Astrocyte of the hippocampus (primary cell): Measurements from ENCODE around the gene RELN.
"Not testable (repeated sequence)": the region's sequence is repeated elsewhere in the genome, so short reads cannot be mapped to it uniquely, and the experiment has no call there.

Source experiments
- DNase-seq: peaks from one replicate; pipeline ENCODE4 v3.0.0; 2011; ENCODE audit warnings: low read depth, low spot score

Gene RELN

DNA sequence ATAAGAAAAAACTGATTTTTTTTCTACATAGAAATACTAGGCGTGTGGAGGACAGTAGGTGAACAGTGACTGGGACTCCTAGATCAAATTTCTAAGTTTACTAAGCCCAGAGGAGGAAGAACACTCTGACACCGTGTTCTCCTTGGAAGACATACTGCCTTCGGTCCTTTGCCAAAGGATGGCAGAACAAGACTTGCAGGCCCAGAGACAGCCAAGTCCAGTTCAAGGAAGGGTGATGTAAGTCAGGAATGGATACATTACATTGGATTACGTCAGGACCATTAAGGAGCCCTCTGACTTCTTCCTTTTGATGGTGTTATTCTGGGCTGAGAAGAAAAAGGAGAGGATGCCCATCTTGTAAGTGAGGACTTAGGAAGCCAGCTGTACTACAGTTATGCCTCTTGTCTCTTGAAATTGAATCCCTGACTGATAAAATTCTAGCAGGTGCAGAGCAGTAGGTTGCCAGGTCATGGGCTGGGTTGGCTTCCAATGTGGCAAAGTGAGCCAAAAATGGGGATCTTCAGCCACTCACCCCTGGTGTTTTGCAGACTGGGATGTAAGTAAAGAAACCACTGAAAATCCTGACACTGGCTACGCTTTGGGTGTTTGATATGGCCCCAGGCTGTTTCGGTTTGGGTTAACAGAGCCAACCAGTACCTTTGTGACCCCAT, 45.1 kb downstream of the RELN start:
- no peak for DNase-seq

DNA sequence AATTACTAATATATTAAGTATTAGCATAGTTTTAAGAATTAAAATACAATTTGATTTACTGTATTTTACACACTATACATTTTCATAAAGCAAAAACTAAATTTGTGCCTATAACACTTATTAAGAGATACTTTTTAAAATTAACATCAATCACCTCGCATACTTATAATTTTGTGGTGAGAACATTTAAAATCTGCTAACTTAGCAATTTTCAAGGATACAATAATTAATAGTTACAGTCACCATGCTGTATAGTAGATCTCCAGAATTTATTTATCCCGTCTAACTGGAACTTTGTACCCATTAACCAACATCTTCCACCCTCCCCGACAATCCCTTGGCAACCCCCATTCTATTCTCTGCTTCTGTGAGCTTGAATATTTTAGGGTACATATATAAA, 47.5 kb downstream of the RELN start:
- no peak for DNase-seq

DNA sequence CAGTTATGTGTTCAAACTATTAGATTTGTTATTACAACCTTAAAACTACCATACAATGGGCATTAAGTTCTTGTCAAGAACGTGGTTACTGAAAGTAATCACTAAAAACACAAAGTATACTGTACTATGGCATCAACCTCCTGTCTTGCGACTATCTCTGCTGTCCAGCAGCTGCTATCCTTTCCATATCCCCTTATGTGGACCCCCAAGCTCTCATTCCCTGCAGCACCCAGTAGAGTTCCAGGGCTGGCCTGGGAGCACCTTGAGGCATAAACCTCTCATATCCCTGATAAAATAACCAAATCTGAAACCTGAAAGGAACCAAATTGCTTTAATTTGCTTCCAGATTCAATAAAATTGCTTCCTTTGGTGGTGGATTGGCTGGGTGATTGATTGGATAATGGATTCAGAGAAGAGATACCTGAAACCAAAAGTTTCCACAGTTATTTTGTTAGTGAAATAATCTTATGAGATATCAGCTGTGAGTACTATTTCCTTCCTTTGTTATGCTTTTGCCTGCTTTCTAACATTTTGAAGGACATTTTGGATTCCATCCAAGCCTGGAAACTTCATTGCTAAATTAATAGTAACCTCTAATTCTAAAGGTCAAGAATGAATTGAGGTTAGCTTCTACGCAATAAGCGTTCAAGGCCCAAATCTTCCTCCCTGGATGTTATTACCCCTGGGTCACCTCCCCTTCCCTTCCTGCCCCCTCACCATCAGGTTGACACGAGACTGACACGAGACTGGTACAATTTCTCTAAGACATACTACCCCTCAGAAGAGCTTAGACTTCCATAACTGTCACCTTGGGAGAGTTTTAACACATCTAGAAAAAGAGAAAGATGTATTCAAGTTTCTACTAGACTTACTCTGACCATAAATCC, 48.8 kb downstream of the RELN start:
- DNase-seq: no peak

DNA sequence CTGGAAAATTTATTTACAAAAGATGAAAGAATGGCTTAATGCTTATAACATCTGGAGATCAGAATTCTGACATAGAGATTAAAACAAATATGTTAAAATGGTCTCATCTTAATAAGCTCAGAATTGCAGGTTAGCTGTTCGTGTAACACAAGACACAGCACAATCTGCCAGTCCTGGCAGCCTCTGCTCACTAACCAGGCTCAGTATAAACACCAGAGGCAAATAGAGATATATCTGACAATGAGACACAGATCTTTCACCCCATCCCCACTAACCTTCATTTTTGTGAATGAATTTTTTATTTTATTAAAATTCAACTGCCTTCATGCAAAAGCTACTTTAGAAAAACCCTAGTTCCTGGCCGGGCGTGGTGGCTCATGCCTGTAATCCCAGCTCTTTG, 51.8 kb downstream of the RELN start:
- no peak for DNase-seq

DNA sequence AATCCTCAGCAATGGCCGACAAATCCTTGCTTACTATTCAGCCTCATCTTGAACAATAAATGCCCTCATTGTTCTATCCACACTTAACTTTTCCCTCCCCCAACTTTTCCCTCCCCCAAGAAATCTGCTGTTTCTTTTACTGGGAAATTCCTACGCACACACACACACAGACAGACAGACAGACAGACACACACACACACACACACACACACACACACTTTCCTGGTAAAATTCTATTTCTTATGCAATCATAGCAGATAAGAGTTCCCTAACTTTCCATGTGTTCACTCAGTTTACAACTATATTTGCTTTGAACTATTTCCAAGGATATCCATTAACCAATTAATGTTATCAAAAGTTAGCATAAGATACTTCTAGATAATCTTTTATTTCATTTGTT, 52.9 kb downstream of the RELN start:
- DNase-seq: no peak

DNA sequence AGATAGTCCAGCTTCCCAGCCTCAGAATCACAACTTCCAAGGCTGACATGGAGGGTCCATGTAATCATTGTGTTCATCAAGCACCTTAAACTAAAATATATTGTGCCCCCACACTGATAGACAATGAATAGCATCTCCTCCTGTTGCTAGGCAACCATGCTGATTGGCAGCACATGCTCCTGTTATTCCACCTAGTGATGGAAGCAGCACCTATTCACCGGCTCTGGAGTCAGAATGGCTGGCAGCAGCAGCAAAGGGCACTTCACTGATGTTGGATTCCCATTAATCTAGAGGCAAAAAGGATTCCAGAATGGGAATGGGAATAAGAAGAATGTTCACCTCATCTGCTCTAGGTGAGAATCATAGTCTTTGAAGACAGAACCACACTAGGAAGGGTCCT, 55.0 kb downstream of the RELN start:
- DNase-seq: no peak

DNA sequence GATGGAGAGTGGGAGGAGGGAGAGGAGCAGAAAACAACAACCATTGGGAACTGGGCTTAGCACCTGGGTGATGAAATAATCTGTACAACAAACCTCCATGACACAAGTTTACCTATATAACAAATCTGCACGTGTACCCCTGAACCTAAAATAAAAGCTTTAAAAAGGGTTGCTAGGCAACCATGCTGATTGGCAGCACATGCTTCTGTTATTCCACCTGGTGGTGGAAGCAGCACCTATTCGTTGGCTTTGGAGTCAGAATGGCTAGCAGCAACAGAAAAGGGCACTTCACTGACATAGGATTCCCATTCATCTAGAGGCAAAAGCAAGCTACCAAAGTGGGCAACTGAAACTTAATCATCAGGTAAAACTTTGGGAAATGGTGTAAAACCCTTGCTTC, 57.1 kb downstream of the RELN start:
- no peak for DNase-seq

DNA sequence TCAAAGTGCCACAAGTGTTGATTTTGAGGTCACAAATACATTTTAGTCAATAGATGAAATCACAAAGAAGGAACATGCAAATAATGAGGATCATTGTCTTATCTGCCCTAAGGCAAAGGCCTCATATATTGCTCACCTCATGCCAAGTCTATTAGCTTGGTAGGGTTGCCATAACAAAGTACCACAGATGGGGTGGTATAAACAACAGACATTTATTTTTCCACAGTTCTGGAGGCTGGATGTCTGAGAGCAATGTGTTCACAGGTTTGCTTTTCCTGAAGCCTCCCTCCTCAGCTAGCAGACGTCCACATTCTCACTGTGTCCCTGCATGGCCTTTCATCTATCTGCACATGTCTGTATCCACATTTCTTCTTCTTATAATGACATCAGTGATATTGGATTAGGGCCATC, 59.6 kb downstream of the RELN start:
- DNase-seq: no peak

DNA sequence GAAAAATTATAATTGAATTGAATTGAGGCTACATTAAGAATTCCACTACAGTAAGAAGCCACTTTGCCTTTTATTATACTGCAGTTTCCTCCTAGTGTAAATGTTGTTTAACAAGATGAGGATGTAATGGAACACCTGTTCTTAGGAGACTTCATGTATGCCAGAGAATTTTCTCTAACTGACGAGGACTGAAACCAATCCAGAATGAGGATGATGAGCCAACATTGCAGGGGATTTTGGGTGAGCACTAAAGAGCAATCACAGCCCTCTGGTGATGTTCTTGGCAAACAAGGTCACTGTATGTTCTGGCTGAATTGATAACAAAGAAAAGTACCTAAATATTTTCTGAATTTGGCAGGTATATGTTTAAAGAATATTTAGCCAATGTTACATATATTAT, 60.9 kb downstream of the RELN start:
- no peak for DNase-seq

DNA sequence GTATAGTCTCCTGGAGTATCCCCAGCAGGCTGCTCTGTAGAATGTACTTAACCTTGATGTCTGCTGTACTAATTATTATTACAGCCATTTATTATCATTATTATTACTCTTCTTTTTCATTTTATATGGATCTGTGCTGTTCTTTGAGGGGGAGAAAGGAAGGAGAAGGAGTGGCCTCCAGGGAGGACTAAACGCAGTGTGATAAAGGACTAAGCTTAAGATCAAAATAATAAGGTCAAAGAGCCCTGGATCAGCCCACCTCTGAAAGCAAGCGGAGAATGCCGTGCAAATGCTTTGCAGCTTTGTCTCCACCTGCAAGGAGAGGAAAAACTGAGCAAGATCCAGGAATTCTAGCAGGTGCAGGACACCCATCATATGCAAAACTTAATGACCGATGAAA, 65.3 kb downstream of the RELN start:
- no peak for DNase-seq

DNA sequence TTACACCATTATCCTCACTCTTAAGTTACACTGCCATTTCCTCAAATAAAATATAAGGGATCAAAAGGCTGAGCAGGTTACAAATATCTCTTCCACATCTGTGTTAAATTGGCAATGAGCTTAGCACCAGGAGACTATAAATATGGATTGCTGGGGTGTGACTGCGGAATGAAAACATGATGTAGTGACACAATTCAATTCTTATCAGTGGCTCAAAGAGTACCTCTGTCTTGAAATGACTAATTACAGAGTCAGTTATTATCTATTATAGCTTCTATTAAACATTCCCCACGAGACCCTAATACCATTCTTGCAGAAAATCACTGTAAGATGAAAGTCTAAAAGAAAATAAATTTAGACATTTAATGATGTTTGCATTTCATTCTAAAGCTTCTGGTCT, 67.1 kb downstream of the RELN start:
- DNase-seq: no peak

DNA sequence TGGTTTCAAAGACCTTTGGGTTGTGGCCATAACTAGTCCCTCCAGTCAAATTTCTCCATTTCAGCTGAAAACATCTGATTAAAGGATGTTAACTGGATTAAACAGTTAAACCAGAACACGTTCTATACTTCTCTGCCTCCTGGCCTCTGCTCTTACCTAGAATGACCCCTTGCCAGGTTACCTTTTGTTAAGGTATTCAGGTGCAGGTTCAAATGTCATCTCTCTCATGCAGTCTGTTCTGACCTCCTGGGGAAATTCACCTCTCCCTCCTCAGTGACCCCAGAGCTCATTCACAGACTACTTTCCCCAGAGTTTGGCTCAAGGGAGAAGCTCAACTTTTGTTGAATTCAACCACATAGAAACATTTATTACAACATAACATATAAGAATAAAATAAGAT, 67.8 kb downstream of the RELN start:
- DNase-seq: no peak

DNA sequence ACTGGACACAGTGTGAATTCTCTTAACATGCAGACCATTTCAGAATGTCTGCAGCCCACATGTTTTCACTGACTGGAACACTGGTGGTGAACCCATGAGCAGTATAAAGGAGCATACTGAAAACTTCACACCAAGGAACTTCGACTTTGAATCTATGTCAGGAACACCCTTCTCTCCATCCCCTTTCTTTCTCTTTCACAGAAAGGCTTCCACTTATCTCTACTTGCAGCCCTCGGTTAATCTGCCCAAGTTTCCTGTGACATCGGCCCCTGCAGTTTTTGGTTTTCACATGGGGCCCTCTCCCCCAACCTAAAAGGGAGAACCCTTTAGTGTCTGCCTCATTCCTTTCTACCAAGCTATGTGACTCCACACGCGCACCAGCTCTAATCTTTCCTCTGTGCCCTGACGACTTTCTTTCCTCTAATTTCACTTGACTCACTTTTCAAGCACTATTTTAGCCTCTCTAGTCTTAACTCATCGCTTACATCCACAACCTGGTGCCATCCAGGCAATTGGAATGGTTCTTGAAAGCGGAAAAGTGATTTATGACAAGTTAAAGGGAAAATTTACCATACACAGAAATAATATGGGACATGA, 70.1 kb downstream of the RELN start:
- DNase-seq: no peak

DNA sequence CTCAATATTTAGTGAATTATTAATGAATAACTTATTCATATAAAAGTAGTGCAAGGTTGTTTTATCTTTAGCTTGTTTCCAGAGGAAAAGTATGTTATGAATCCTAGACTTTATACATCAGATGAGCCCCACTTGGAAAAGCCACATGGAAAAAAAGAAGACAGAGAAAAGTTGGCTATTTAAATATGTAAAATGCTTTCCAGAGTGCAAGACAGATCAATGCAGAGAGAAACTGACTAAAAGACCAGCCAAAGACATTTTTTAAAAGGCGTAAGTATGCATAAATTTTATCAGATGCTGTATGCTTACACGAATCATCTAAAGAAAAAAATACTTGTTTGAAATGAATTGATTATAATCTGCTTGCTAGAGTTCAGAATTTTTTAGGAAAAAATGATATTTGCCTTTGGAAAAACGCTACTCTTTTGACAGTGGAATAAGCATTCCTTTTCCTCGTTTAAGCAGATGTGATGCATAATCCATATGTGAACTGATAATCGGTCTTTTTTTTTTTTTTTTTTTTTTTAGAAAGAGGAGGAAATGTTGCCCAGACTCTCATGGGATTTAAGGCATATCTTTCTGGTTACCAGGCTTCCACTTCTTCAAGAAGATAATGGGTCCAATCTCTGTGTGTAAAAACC, 70.7 kb downstream of the RELN start:
- DNase-seq: no peak

DNA sequence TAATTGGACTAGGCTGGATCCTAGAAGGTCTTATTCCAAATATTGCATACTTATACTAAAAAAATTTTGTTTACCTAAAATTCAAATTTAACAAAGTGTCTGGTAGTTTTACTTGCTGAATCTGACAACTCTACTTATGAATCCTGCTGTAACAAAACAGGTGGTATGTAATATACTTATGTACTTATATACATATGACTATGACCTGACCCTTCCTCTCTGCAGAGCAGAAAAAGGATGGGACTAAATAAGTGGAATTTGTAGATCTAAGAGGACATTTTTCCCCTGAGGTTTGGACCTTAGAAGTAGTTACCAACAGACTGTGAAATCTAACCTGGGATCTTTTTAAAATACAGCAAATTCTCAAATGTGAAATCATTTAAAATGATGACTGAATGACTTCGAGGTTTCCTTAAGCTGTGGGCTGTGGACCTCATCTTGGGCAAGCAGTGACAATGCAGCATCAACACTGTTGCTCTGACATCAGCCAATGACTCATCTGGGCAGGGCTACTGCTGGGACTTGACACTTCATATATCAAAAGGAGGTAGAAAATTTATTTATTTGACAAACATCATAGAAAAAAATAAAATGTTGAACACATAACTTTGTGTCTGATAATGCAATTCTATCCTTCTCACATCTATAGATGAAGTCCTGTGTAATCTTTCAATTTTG, 73.6 kb downstream of the RELN start:
- no peak for DNase-seq

DNA sequence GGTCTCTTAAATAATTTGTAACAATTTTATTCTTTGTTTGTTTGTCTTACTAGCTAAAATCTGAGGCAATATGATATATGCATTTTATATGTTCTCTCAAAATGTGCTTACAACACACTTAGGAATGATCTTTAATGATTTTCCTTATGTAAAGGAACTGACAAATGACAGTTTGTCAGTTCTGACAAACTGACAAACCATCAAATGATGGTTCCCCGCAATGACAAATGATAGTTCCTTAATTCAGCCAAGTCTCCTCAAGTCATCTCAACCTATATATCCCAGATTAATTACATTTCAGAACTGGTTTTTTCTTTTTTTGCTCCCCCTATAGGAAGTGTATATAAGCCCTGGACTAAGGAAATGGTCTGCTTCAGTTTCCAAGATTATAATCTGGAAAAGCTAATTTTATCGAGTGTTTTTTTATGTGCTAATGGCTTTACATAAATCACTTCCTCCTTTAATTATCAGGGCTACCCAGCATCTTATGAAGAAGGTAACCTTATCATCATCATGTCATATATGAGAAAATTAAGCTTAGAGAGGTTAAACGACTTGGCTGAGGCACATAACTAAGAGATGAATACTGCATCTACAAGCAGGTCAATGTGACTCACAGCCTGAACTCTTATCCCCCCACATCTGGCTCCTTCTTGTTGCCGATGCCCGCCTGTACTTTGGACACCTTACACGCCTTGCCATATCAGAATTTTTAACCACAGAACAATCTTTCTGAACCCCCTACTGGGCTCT, 75.1 kb downstream of the RELN start:
- no peak for DNase-seq

DNA sequence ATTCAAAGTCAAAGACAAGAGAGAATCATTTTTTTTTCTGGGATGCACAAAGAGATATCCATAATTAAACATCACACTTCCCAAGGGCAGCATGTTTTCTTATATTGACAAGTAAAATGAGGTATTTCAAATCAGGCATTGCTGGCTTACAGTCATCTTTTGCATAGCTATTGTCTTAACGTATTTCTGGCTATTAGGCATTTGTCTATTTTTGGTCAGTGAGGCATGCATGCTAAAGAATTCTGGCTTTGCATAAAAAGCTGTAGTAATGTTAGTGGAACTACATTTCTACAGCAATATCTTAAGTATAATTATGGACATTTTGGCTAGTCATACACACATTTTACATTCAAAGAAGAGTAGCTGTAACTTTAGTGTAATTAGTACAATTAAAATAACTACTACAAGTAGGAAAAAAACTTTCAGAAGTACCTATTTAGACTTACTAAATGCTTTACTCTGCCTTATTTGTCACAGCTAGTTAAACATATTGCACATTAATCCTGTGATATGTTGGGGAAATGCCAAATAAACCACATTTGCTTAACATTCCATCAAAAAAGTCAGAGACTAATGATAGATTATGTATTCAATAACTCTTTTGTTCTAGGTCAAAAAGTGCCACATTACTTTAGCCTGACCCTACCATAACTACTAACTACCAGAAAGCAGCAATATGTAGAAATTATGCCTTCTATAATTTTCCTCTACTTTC, 76.4 kb downstream of the RELN start:
- no peak for DNase-seq

DNA sequence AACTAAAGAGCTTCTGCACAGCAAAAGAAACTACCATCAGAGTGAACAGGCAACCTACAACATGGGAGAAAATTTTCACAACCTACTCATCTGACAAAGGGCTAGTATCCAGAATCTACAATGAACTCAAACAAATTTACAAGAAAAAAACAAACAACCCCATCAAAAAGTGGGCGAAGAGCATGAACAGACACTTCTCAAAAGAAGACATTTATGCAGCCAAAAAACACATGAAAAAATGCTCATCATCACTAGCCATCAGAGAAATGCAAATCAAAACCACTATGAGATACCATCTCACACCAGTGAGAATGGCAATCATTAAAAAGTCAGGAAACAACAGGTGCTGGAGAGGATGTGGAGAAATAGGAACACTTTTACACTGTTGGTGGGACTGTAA, 78.4 kb downstream of the RELN start:
- DNase-seq: not testable (repeated sequence)

DNA sequence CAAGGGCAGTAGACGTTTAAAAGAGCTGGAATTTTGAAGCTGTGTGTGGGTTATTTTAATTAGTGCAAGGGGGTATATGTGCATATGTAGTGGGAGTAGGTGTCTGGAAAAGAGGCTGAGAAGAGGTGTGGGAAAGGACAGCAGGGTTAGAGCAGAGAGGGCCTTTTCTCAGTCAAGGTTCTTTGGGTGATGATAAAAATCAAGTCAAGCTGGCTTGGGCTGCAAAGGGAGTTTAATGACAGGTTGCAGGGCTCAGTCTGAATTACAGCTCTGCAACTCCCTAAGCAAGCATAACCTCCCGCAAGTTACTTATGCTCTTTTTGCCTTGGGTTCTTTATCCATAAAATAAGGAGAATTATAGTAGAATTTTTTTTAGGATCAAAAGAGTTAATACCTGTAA, 83.5 kb downstream of the RELN start:
- DNase-seq: no peak

DNA sequence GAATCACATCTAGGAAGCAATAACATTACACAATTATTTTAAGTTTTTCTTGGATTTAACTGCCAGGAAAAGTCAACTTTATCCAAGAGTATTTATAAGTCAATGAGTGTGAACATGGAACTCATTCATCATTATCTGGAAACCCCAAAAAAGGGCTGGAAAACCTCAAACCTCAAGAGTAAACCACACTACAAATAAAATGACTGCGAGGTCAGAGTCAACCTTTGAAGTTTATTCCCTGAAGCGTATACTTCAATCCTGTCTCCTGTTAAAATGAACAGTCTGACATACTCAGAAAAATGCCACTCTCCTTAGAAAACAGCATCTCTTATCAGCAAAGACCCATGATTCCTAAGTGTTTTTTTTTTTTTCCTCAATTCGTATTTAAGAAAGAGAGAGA, 86.5 kb downstream of the RELN start:
- peak; percentile 73 for DNase-seq
